K562 (cell line): ENCODE results near the gene MACROD2. TPM values are rescaled to one million over a fixed set of nuclear protein-coding genes. Genes with fewer than 3 reads are reported as not detected.
"Not testable (repeated sequence)": the region's sequence is repeated elsewhere in the genome, so short reads cannot be mapped to it uniquely, and the experiment has no call there.

Experiments used
- ATAC-seq: fragments of 200-7000 bp; cut with Tn5 transposase; 3 replicates; pipeline ENCODE4 v1.9.1; 2020; ENCODE audit warnings: moderate library complexity
- BruUV-seq: library from RNA; stranded (reverse); fragments of 400-500 nt; replicated peaks from 2 replicates; lab custom pipeline; 2021; lab: Mats Ljungman, UMichigan
- CTCF ChIA-PET: fragments of 300-600 bp; formaldehyde crosslinking; extraction: SDS; loops from one replicate; lab custom pipeline; 2021; ENCODE audit warnings: low intra/inter-chr PET ratio; lab: Yijun Ruan, JAX
- POLR2A ChIA-PET: fragments of 300-600, 350-650 bp; sonication (Branson Sonifier 250); formaldehyde crosslinking; extraction: SDS; loops from one replicate; lab custom pipeline; 2021; ENCODE audit warnings: antibody characterized with exemption, inconsistent platforms; lab: Yijun Ruan, JAX
- DNase-seq, 4 experiments: peaks; one replicate each; pipeline versions ENCODE4 v3.0.0 to v3.0.0-alpha.2; 2011 to 2018; ENCODE audit warnings: low spot score in 3 of 4, mixed read lengths in 3 of 4; ENCODE audit errors: extremely low read depth in 1 of 4
- FAIRE-seq: peaks from 2 replicates; lab custom pipeline; 2011; peaks lifted over from hg19 to GRCh38; lab: Jason Lieb, UNC
- H2AFZ ChIP-seq: 2 replicates; pipeline ENCODE4 v1.6.0; 2011; ENCODE audit warnings: low read depth, low read length, control low read depth, inconsistent platforms
- H3K27ac ChIP-seq: fragments of 200-600 bp; 3 replicates; pipeline ENCODE4 v1.8.0; 2011; ENCODE audit warnings: low read depth, mild to moderate bottlenecking, control low read depth, inconsistent platforms, low read length, moderate library complexity, mixed read lengths; ENCODE audit errors: extremely low read depth
- H3K27me3 ChIP-seq, 2 experiments: fragments of 300-600 bp in 1 of 2; 2 replicates in 1 of 2; 3 replicates in 1 of 2; pipeline versions ENCODE4 v1.6.0 to v1.8.0; 2011; ENCODE audit warnings: inconsistent platforms in 2 of 2, low read length in 2 of 2, mild to moderate bottlenecking in 1 of 2, mixed read lengths in 1 of 2, moderate library complexity in 1 of 2; ENCODE audit not compliant: control insufficient read depth in 2 of 2, insufficient read depth in 2 of 2
- H3K36me3 ChIP-seq: fragments of 300-600 bp; 3 replicates; pipeline ENCODE4 v1.8.0; 2011; ENCODE audit warnings: mild to moderate bottlenecking, low read length, inconsistent platforms; ENCODE audit not compliant: control insufficient read depth, insufficient read depth
- H3K4me1 ChIP-seq, 2 experiments: fragments of 200-600 bp in 1 of 2; replicated peaks in 1 of 2; 2 replicates in 1 of 2; 3 replicates in 1 of 2; pipeline versions ENCODE4 v1.5.1 to v1.8.0; 2011; ENCODE audit warnings: inconsistent platforms in 2 of 2, low read length in 2 of 2, mild to moderate bottlenecking in 1 of 2, mixed read lengths in 1 of 2, moderate library complexity in 1 of 2; ENCODE audit not compliant: control insufficient read depth in 2 of 2, insufficient read depth in 2 of 2
- H3K4me2 ChIP-seq: 2 replicates; pipeline ENCODE4 v1.6.1; 2011; ENCODE audit warnings: low read length, control low read depth, inconsistent platforms, mixed read lengths; ENCODE audit not compliant: insufficient read depth
- H3K4me3 ChIP-seq: fragments of 200-600 bp; sonication (generic), shearing (Covaris generic); 2 replicates; pipeline ENCODE4 v1.5.1; 2016; ENCODE audit warnings: control low read depth, inconsistent platforms
- H3K79me2 ChIP-seq: fragments of 200-600 bp; 3 replicates; pipeline ENCODE4 v1.8.0; 2011; ENCODE audit warnings: low read length, inconsistent platforms; ENCODE audit not compliant: control insufficient read depth, insufficient read depth
- H3K9ac ChIP-seq, 2 experiments: 2 replicates each; pipeline versions ENCODE4 v1.6.0 to v1.6.1; 2011; ENCODE audit warnings: low read depth in 2 of 2, low read length in 2 of 2, control low read depth in 1 of 2, inconsistent platforms in 1 of 2, mild to moderate bottlenecking in 1 of 2, mixed read lengths in 1 of 2; ENCODE audit not compliant: insufficient read depth in 1 of 2
- H3K9me1 ChIP-seq: one replicate; pipeline ENCODE4 v1.6.0; 2011; ENCODE audit warnings: inconsistent platforms, mild to moderate bottlenecking, low read length, moderate library complexity; ENCODE audit not compliant: control insufficient read depth, insufficient read depth
- H3K9me3 ChIP-seq: replicated peaks from 2 replicates; pipeline ENCODE4 v1.5.1; 2011; ENCODE audit warnings: low read depth, low read length, inconsistent platforms; ENCODE audit not compliant: control insufficient read depth, insufficient read depth
- H4K20me1 ChIP-seq: replicated peaks from 2 replicates; pipeline ENCODE4 v1.6.1; 2011; ENCODE audit warnings: low read length, inconsistent platforms, mixed read lengths; ENCODE audit not compliant: control insufficient read depth, insufficient read depth
- CCNT2 ChIP-seq: IDR thresholded peaks from 2 replicates; pipeline ENCODE4 v1.6.1; 2011; ENCODE audit warnings: borderline replicate concordance, low read depth, mild to moderate bottlenecking, moderate library complexity, mixed read lengths, low read length; ENCODE audit not compliant: insufficient read length; ENCODE audit errors: extremely low read depth
- ELK3 ChIP-seq: fragments of 450-650 bp; formaldehyde crosslinking; IDR thresholded peaks from 2 replicates; pipeline ENCODE4 v1.4.0; 2020; ENCODE audit warnings: mild to moderate bottlenecking
- ESRRA ChIP-seq: fragments of 450-650 bp; IDR thresholded peaks from 2 replicates; pipeline ENCODE4 v1.6.1; 2014; ENCODE audit warnings: low read depth, mild to moderate bottlenecking, moderate library complexity, borderline replicate concordance
- ILF3 ChIP-seq: fragments of 450-650 bp; IDR thresholded peaks from 2 replicates; pipeline ENCODE4 v1.6.1; 2018; ENCODE audit warnings: antibody characterized with exemption, mild to moderate bottlenecking, moderate library complexity, borderline replicate concordance
- MTA3 ChIP-seq: fragments of 450-650 bp; formaldehyde crosslinking; IDR thresholded peaks from 2 replicates; pipeline ENCODE4 v1.6.1; 2017; ENCODE audit warnings: mild to moderate bottlenecking, borderline replicate concordance
- PTBP1 ChIP-seq: fragments of 200-400 bp; formaldehyde crosslinking; IDR thresholded peaks from 2 replicates; pipeline ENCODE4 v1.6.1; 2017; ENCODE audit warnings: low read depth, low read length
- ZKSCAN8 ChIP-seq: fragments of 200-800 bp; sonication (Bioruptor generic); IDR thresholded peaks from 2 replicates; pipeline ENCODE4 v1.6.1; 2016; ENCODE audit warnings: missing genetic modification characterization, missing compliant biosample characterization
- ZNF253 ChIP-seq: fragments of 250-450 bp; sonication (Bioruptor Pico); conservative IDR thresholded peaks from 2 replicates; pipeline ENCODE4 v1.6.1; 2021; ENCODE audit warnings: mild to moderate bottlenecking
- ZNF449 ChIP-seq: fragments of 250-450 bp; sonication (Bioruptor Pico); IDR thresholded peaks from 2 replicates; pipeline ENCODE4 v1.8.0; 2022; ENCODE audit warnings: moderate library complexity, mild to moderate bottlenecking, inconsistent platforms
- WGBS: fragments of 100-300 bp; shearing (Covaris generic); methylation state at CpG from one replicate; pipeline ENCODE4 v1.1.6; 2016; ENCODE audit warnings: low coverage, mixed read lengths; ENCODE audit not compliant: insufficient coverage; ENCODE audit errors: missing lambda C conversion rate; 5-methylcytosine and 5-hydroxymethylcytosine counted together
- in situ Hi-C: fragments of 300-500 bp; cut with MboI; formaldehyde crosslinking; loops from 4 replicates; pipeline ENCODE4 v1.15.0; 2018; ENCODE audit warnings: inconsistent platforms, mixed read lengths
- intact Hi-C: fragments of 100-400 bp; cut with micrococcal nuclease; formaldehyde crosslinking; loops from 2 replicates; pipeline ENCODE4 v1.14.2; 2022
- polyA plus RNA-seq, 8 experiments: library from polyadenylated mRNA; depleted of rRNA in 4 of 8; stranded (reverse) in 5 of 8; unstranded in 3 of 8; fragments of >200 nt; fragmentation: Nextera tagmentation in 2 of 8; fragmentation: Illumina TruSeq in 1 of 8; extraction: Ambion mirVana in 2 of 8; extraction: Trizol in 1 of 8; gene quantifications; 2 replicates each; pipeline versions ENCODE4 v1.2.1 to v1.2.3, GENCODE V29; 2011 to 2014; ENCODE audit warnings: inconsistent platforms in 1 of 8, missing spikeins in 1 of 8
- total RNA-seq, 7 experiments: library from RNA; depleted of rRNA in 6 of 7; stranded (reverse); fragments of >200 nt in 6 of 7; fragmentation: Illumina TruSeq in 2 of 7; extraction: Trizol in 2 of 7; gene quantifications; 2 replicates each; pipeline versions ENCODE4 v1.2.1 to v1.2.3, GENCODE V29; 2011 to 2021; ENCODE audit warnings: low replicate concordance in 1 of 7
- TF ChIP-seq, protein P1 (sequence below): sonication (generic); formaldehyde crosslinking; IDR thresholded peaks from 2 replicates; pipeline ENCODE4 v1.8.0; 2023; ENCODE audit warnings: mild to moderate bottlenecking, missing genetic modification reagents

Gene MACROD2
- total and polyA plus RNA-seq, 9 of the 15 experiments (the other 6 are each of a cell fraction or from before 2014, with no cell fraction given) = not detected

DNA sequence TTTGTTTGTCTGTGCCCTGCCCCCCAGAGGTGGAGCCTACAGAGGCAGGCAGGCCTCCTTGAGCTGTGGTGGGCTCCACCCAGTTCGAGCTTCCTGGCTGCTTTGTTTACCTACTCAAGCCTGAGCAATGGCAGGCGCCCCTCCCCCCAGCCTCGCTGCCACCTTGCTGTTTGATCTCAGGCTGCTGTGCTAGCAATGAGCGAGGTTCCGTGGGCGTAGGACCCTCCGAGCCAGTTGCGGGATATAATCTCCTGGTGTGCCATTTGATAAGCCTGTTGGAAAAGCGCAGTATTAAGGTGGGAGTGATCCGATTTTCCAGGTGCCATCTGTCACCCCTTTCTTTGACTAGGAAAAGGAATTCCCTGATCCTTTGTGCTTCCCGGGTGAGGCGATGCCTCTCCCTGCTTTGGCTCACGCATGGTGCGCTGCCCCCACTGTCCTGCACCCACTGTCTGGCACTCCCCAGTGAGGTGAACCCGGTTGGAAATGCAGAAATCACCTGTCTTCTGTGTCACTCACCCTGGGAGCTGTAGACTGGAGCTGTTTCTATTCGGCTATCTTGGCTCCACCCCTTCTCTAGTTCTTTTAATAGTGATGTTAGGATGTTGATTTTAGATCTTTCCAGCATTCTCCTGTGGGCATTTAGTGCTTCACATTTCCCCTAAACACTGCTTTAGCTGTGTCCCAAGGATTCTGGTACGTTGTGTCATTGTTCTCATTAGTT lies 471.9 kb downstream of the MACROD2 start:
- H3K9ac ChIP-seq, H4K20me1 ChIP-seq, H3K9me3 ChIP-seq, H3K9me1 ChIP-seq, H3K4me1 ChIP-seq, H3K4me2 ChIP-seq, ATAC-seq, H3K36me3 ChIP-seq, H3K27ac ChIP-seq, BruUV-seq, CTCF ChIA-PET, H2AFZ ChIP-seq, H3K79me2 ChIP-seq, in situ Hi-C loops, H3K4me3 ChIP-seq, H3K27me3 ChIP-seq, FAIRE-seq, DNase-seq, POLR2A ChIA-PET, intact Hi-C loops: not testable (repeated sequence)
- 2% methylated on average over 12 of the region's 17 CpGs for WGBS

GRCh38 chr20:14470231-14470899 lies 475.0 kb downstream of the MACROD2 start:
- Histone ChIP-seq H3K4me2 (no peak overlapping the region), H4K20me1 (no peaks in the 10 kb centered on the region), H3K27ac (no peak overlapping the region), H3K9me1 (no peaks in the 10 kb centered on the region), H3K4me3 (no peak overlapping the region), H3K36me3 (no peaks in the 10 kb centered on the region), H3K4me1 (no peaks in the 10 kb centered on the region), H3K9ac (no peak overlapping the region), H3K27me3 (no peaks in the 10 kb centered on the region), H3K79me2 (no peaks in the 10 kb centered on the region), H2AFZ (no peak overlapping the region), H3K9me3 (no peaks in the 10 kb centered on the region)
- WGBS = 0% methylated on average over 7 of the region's 12 CpGs
- no TSS peak for BruUV-seq
- ChIA-PET CTCF (no interaction called here), POLR2A (no interaction called here)
- in situ Hi-C loops (no loop called here), intact Hi-C loops (no loop called here)
- FAIRE-seq = no peak
- no peak for DNase-seq
- ATAC-seq = no peak
- TF ChIP-seq ZNF449 (CRISPR knock-in tag) (no peak), ELK3 (CRISPR knock-in tag) (no peak), PTBP1 (no peak), ESRRA (no peak), ZNF253 (no peak), ILF3 (no peak), CCNT2 (no peak), MTA3 (no peak), ZKSCAN8 (CRISPR knock-in tag) (no peak)
- TF ChIP-seq, protein P1, sequence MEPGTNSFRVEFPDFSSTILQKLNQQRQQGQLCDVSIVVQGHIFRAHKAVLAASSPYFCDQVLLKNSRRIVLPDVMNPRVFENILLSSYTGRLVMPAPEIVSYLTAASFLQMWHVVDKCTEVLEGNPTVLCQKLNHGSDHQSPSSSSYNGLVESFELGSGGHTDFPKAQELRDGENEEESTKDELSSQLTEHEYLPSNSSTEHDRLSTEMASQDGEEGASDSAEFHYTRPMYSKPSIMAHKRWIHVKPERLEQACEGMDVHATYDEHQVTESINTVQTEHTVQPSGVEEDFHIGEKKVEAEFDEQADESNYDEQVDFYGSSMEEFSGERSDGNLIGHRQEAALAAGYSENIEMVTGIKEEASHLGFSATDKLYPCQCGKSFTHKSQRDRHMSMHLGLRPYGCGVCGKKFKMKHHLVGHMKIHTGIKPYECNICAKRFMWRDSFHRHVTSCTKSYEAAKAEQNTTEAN = no peak
